Measurements from ENCODE around the gene SAMHD1.
"Not testable (repeated sequence)": the region's sequence is repeated elsewhere in the genome, so short reads cannot be mapped to it uniquely, and the experiment has no call there.

The SAMHD1 gene

GRCh38 chr20:36951198-36951978, at the start of gene SAMHD1:
TSS of gene SAMHD1 (minus strand) at chr20:36951708. CDS start at chr20:36951643, 65 bp downstream.
- peaks cover 49% of the 10 kb centered on the region for H3K27me3 Mint-ChIP-seq (ENCODE audit: low read depth, poor library complexity)
- H3K9me3 Mint-ChIP-seq: peaks cover 3% of the 10 kb centered on the region
- DNase-seq: peak; percentile 93
- H3K4me1 Mint-ChIP-seq: peaks cover 35% of the 10 kb centered on the region
- peak within 1 kb of the TSS; percentile 75 for H3K27ac Mint-ChIP-seq
- no peak for TF ChIP-seq CTCF (IDR thresholded peaks at IDR 0.05)
- H3K36me3 Mint-ChIP-seq (ENCODE audit: low read depth): no peaks in the 10 kb centered on the region
- peak within 1 kb of the TSS; percentile 93 for H3K4me3 Mint-ChIP-seq

- peaks cover 73% of the 10 kb centered on the region for H3K36me3 Mint-ChIP-seq (ENCODE audit: low read depth)
- not testable (repeated sequence) for H3K27ac Mint-ChIP-seq; H3K4me1 Mint-ChIP-seq; DNase-seq; H3K4me3 Mint-ChIP-seq; H3K27me3 Mint-ChIP-seq (ENCODE audit: low read depth, poor library complexity)
- peaks cover 40% of the 10 kb centered on the region for H3K9me3 Mint-ChIP-seq
Measured at GRCh38 chr20:37000171-37000570, 48.7 kb upstream of the SAMHD1 start.

GRCh38 chr20:36998652-36999051, 47.1 kb upstream of the SAMHD1 start:
- Mint-ChIP-seq H3K36me3 (ENCODE audit: low read depth) (peaks cover 85% of the 10 kb centered on the region), H3K4me1 (no peaks in the 10 kb centered on the region), H3K9me3 (peaks cover 54% of the 10 kb centered on the region), H3K27ac (no peak overlapping the region), H3K4me3 (no peak overlapping the region), H3K27me3 (ENCODE audit: low read depth, poor library complexity) (peaks cover 4% of the 10 kb centered on the region)
- TF ChIP-seq CTCF (IDR thresholded peaks at IDR 0.05): no peak
- DNase-seq: no peak

GRCh38 chr20:36997121-36997520, 45.6 kb upstream of the SAMHD1 start:
- H3K4me3 Mint-ChIP-seq: no peak overlapping the region
- TF ChIP-seq CTCF (IDR thresholded peaks at IDR 0.05): no peak
- H3K9me3 Mint-ChIP-seq: peaks cover 58% of the 10 kb centered on the region
- H3K4me1 Mint-ChIP-seq: no peaks in the 10 kb centered on the region
- DNase-seq: no peak
- peaks cover 4% of the 10 kb centered on the region for H3K27me3 Mint-ChIP-seq (ENCODE audit: low read depth, poor library complexity)
- H3K36me3 Mint-ChIP-seq (ENCODE audit: low read depth): peaks cover 81% of the 10 kb centered on the region
- H3K27ac Mint-ChIP-seq: no peak overlapping the region

GRCh38 chr20:36994221-36994620, 42.7 kb upstream of the SAMHD1 start:
- Mint-ChIP-seq H3K36me3 (ENCODE audit: low read depth) (peaks cover 67% of the 10 kb centered on the region), H3K9me3 (peaks cover 49% of the 10 kb centered on the region)
- not testable (repeated sequence) for H3K4me1 Mint-ChIP-seq; H3K27me3 Mint-ChIP-seq (ENCODE audit: low read depth, poor library complexity); H3K4me3 Mint-ChIP-seq; DNase-seq; H3K27ac Mint-ChIP-seq

GRCh38 chr20:36992802-36993334, 41.4 kb upstream of the SAMHD1 start:
- no peak for TF ChIP-seq CTCF (IDR thresholded peaks at IDR 0.05)
- Mint-ChIP-seq H3K27me3 (ENCODE audit: low read depth, poor library complexity) (peaks cover 6% of the 10 kb centered on the region), H3K36me3 (ENCODE audit: low read depth) (peaks cover 53% of the 10 kb centered on the region), H3K4me3 (no peak overlapping the region), H3K4me1 (peaks cover 15% of the 10 kb centered on the region), H3K27ac (no peak overlapping the region), H3K9me3 (peaks cover 40% of the 10 kb centered on the region)
- no peak for DNase-seq

GRCh38 chr20:36991703-36992102, 40.2 kb upstream of the SAMHD1 start:
- peaks cover 6% of the 10 kb centered on the region for H3K27me3 Mint-ChIP-seq (ENCODE audit: low read depth, poor library complexity)
- peaks cover 35% of the 10 kb centered on the region for H3K9me3 Mint-ChIP-seq
- TF ChIP-seq CTCF (IDR thresholded peaks at IDR 0.05): no peak
- peaks cover 42% of the 10 kb centered on the region for H3K36me3 Mint-ChIP-seq (ENCODE audit: low read depth)
- no peak overlapping the region for H3K4me3 Mint-ChIP-seq
- DNase-seq: no peak
- H3K4me1 Mint-ChIP-seq: peaks cover 15% of the 10 kb centered on the region
- no peak overlapping the region for H3K27ac Mint-ChIP-seq
